GM23248 (cell line): ENCODE results near the gene RANGAP1. TPM values are rescaled to one million over a fixed set of nuclear protein-coding genes. Genes with fewer than 3 reads are reported as not detected.

Source experiments
- DNase-seq: peaks from one replicate; pipeline ENCODE4 v3.0.0-alpha.2; 2015
- H2AFZ ChIP-seq: fragments of 200-600 bp; sonication (generic); 2 replicates; pipeline ENCODE4 v1.6.1; 2016; ENCODE audit warnings: antibody characterized with exemption
- H3F3A ChIP-seq: fragments of 200-600 bp; sonication (generic); 2 replicates; pipeline ENCODE4 v1.6.1; 2016; ENCODE audit warnings: mild to moderate bottlenecking, antibody characterized with exemption, mixed run types; ENCODE audit not compliant: insufficient read depth
- H3K27ac ChIP-seq: fragments of 200-600 bp; sonication (generic); 2 replicates; pipeline ENCODE4 v1.5.1; 2016; ENCODE audit warnings: mild to moderate bottlenecking
- H3K27me3 ChIP-seq: fragments of 200-600 bp; sonication (generic); replicated peaks from 2 replicates; pipeline ENCODE4 v1.6.1; 2016; ENCODE audit warnings: mild to moderate bottlenecking; ENCODE audit not compliant: insufficient read depth
- H3K36me3 ChIP-seq: fragments of 200-600 bp; sonication (generic); 2 replicates; pipeline ENCODE4 v1.6.1; 2016; ENCODE audit warnings: low read depth, mild to moderate bottlenecking
- H3K4me1 ChIP-seq: fragments of 200-600 bp; sonication (generic); 2 replicates; pipeline ENCODE4 v1.6.1; 2016; ENCODE audit warnings: mild to moderate bottlenecking; ENCODE audit not compliant: insufficient read depth
- H3K4me2 ChIP-seq: fragments of 200-600 bp; sonication (generic); one replicate; pipeline ENCODE4 v1.6.1; 2016; ENCODE audit warnings: mild to moderate bottlenecking; ENCODE audit not compliant: unreplicated experiment
- H3K4me3 ChIP-seq: fragments of 200-600 bp; sonication (generic); 2 replicates; pipeline ENCODE4 v1.5.1; 2016; ENCODE audit warnings: mild to moderate bottlenecking
- H3K79me2 ChIP-seq: fragments of 200-600 bp; sonication (generic); 2 replicates; pipeline ENCODE4 v1.6.1; 2016; ENCODE audit warnings: mild to moderate bottlenecking; ENCODE audit not compliant: insufficient read depth
- H3K9ac ChIP-seq: fragments of 200-600 bp; sonication (generic); 2 replicates; pipeline ENCODE4 v1.6.1; 2016; ENCODE audit warnings: mild to moderate bottlenecking
- H3K9me2 ChIP-seq: fragments of 200-600 bp; sonication (generic); 2 replicates; pipeline ENCODE4 v1.6.1; 2016; ENCODE audit warnings: mixed run types, mild to moderate bottlenecking, moderate library complexity; ENCODE audit not compliant: insufficient read depth
- H3K9me3 ChIP-seq: fragments of 200-600 bp; sonication (generic); one replicate; pipeline ENCODE4 v1.6.1; 2017; ENCODE audit warnings: low read depth
- H4K20me1 ChIP-seq: fragments of 200-600 bp; sonication (generic); 2 replicates; pipeline ENCODE4 v1.6.0; 2016; ENCODE audit not compliant: insufficient read depth
- EZH2 ChIP-seq: fragments of 200-600 bp; sonication (generic); IDR thresholded peaks from 2 replicates; pipeline ENCODE4 v1.6.1; 2018; ENCODE audit warnings: antibody characterized with exemption, mild to moderate bottlenecking; ENCODE audit not compliant: insufficient read depth, poor library complexity, severe bottlenecking
- EZH2phosphoT487 ChIP-seq: fragments of 200-600 bp; sonication (generic); IDR thresholded peaks from 2 replicates; pipeline ENCODE4 v1.6.1; 2018; ENCODE audit warnings: antibody characterized with exemption, moderate library complexity, mild to moderate bottlenecking, low read depth; ENCODE audit not compliant: insufficient read depth
- WGBS, 2 experiments: methylation state at CpG; one replicate each; pipeline ENCODE4 v1.1.6; 2015 to 2017; ENCODE audit warnings: low lambda C conversion rate in 2 of 2, low coverage in 1 of 2; ENCODE audit errors: missing lambda C conversion rate in 2 of 2; 5-methylcytosine and 5-hydroxymethylcytosine counted together
- in situ Hi-C: fragments of 300-500 bp; cut with MboI; formaldehyde crosslinking; loops from 2 replicates; pipeline ENCODE4 v1.15.0; 2020
- polyA plus RNA-seq: library from polyadenylated mRNA; unstranded; fragments of >200 nt; fragmentation: Nextera tagmentation; extraction: Ambion mirVana; gene quantifications from 2 replicates; pipeline ENCODE4 v1.2.1, GENCODE V29; 2016
- total RNA-seq: library from RNA; depleted of rRNA; stranded (reverse); fragments of >200 nt; shearing (Covaris generic); gene quantifications from 2 replicates; pipeline ENCODE4 v1.2.3, GENCODE V29; 2014; rRNA removed

The RANGAP1 gene
- total RNA-seq = 73.5 and 79.2 TPM in 2 replicates
- polyA plus RNA-seq = 52.3 and 54.6 TPM in 2 replicates

GRCh38 chr22:41285820-41286638, at the start of gene RANGAP1:
RANGAP1 (minus strand) TSS chr22:41286187; CDS start chr22:41281044, 5,143 bp downstream.
- H3K36me3 ChIP-seq = peaks cover 9% of the 10 kb centered on the region
- peaks cover 35% of the 10 kb centered on the region for H3F3A ChIP-seq
- H3K4me3 ChIP-seq = peak within 1 kb of the TSS; percentile 87
- H3K27me3 ChIP-seq = no peaks in the 10 kb centered on the region
- peak; percentile 100 for DNase-seq
- no peak for TF ChIP-seq EZH2phosphoT487
- TF ChIP-seq EZH2 = no peak
- H3K9me3 ChIP-seq = no peaks in the 10 kb centered on the region
- H3K9ac ChIP-seq = peak within 1 kb of the TSS; percentile 92
- peak within 1 kb of the TSS; percentile 96 for H3K27ac ChIP-seq
- peaks cover 43% of the 10 kb centered on the region for H3K4me1 ChIP-seq
- no peaks in the 10 kb centered on the region for H3K9me2 ChIP-seq
- no peaks in the 10 kb centered on the region for H4K20me1 ChIP-seq
- 1 to 2% methylated on average over 57 to 72 of the region's 77 CpGs for WGBS, 2 experiments
- H3K79me2 ChIP-seq = peaks cover 42% of the 10 kb centered on the region
- peak within 1 kb of the TSS; percentile 98 for H3K4me2 ChIP-seq
- in situ Hi-C loops = no loop called here
- peak within 1 kb of the TSS; percentile 96 for H2AFZ ChIP-seq

GRCh38 chr22:41334951-41335635, 49.1 kb upstream of the RANGAP1 start:
- Histone ChIP-seq H3F3A (no peaks in the 10 kb centered on the region), H3K9me2 (no peaks in the 10 kb centered on the region), H3K4me1 (no peaks in the 10 kb centered on the region), H2AFZ (no peak overlapping the region), H3K9me3 (no peaks in the 10 kb centered on the region), H3K9ac (no peak overlapping the region), H3K4me2 (no peak overlapping the region), H3K79me2 (no peaks in the 10 kb centered on the region), H3K27ac (no peak overlapping the region), H3K4me3 (no peak overlapping the region), H3K27me3 (no peaks in the 10 kb centered on the region), H3K36me3 (peaks cover 21% of the 10 kb centered on the region; the same call in 1 of the 2 replicates), H4K20me1 (no peaks in the 10 kb centered on the region)
- in situ Hi-C loops = no loop called here
- no peak for DNase-seq
- 95 to 99% methylated on average over 11 of the region's 11 CpGs for WGBS, 2 experiments
- no peak for TF ChIP-seq EZH2phosphoT487
- no peak for TF ChIP-seq EZH2

- H3K9me2 ChIP-seq = no peaks in the 10 kb centered on the region
- no peak overlapping the region for H3K9ac ChIP-seq
- H3K4me2 ChIP-seq = no peak overlapping the region
- H3K4me1 ChIP-seq = no peaks in the 10 kb centered on the region
- no peaks in the 10 kb centered on the region for H3K9me3 ChIP-seq
- H3K79me2 ChIP-seq = no peaks in the 10 kb centered on the region
- peaks cover 25% of the 10 kb centered on the region; the same call in 1 of the 2 replicates for H3K36me3 ChIP-seq
- H3K4me3 ChIP-seq = no peak overlapping the region
- 91 to 94% methylated on average over 3 of the region's 3 CpGs for WGBS, 2 experiments
- no peak overlapping the region for H3K27ac ChIP-seq
- no peaks in the 10 kb centered on the region for H4K20me1 ChIP-seq
- H3F3A ChIP-seq = no peaks in the 10 kb centered on the region
- H3K27me3 ChIP-seq = no peaks in the 10 kb centered on the region
- TF ChIP-seq EZH2 (no peak), EZH2phosphoT487 (no peak)
- in situ Hi-C loops = no loop called here
- H2AFZ ChIP-seq = no peak overlapping the region
- no peak for DNase-seq
Observed at GRCh38 chr22:41334215-41334614, 48.2 kb upstream of the RANGAP1 start.

- Histone ChIP-seq H3K9ac (no peak overlapping the region), H3K9me2 (no peaks in the 10 kb centered on the region), H3K36me3 (peaks cover 25% of the 10 kb centered on the region; the same call in 1 of the 2 replicates), H3K4me2 (no peak overlapping the region), H3K79me2 (no peaks in the 10 kb centered on the region), H3K4me1 (no peaks in the 10 kb centered on the region), H4K20me1 (no peaks in the 10 kb centered on the region), H3K4me3 (no peak overlapping the region), H2AFZ (no peak overlapping the region), H3K9me3 (no peaks in the 10 kb centered on the region), H3K27me3 (no peaks in the 10 kb centered on the region), H3F3A (no peaks in the 10 kb centered on the region), H3K27ac (no peak overlapping the region)
- no peak for TF ChIP-seq EZH2
- TF ChIP-seq EZH2phosphoT487 = no peak
- in situ Hi-C loops = no loop called here
- 95 to 100% methylated on average over 3 of the region's 3 CpGs for WGBS, 2 experiments
- DNase-seq = no peak
Observed at GRCh38 chr22:41333806-41334205, 47.8 kb upstream of the RANGAP1 start.
